HuH-7 (cell line): ENCODE measurements around the gene ATXN1.

ENCODE experiments used
- DNase-seq: peaks from one replicate; pipeline ENCODE4 v3.0.0; 2011; ENCODE audit warnings: low spot score

ATXN1 gene

GRCh38 chr6:16437095-16437494, 324.2 kb downstream of the ATXN1 start:
- DNase-seq = no peak

GRCh38 chr6:16436550-16436949, 324.7 kb downstream of the ATXN1 start:
- no peak for DNase-seq

- no peak for DNase-seq
These were observed 326.4 kb downstream of the ATXN1 start for GRCh38 chr6:16434885-16435284.

DNA sequence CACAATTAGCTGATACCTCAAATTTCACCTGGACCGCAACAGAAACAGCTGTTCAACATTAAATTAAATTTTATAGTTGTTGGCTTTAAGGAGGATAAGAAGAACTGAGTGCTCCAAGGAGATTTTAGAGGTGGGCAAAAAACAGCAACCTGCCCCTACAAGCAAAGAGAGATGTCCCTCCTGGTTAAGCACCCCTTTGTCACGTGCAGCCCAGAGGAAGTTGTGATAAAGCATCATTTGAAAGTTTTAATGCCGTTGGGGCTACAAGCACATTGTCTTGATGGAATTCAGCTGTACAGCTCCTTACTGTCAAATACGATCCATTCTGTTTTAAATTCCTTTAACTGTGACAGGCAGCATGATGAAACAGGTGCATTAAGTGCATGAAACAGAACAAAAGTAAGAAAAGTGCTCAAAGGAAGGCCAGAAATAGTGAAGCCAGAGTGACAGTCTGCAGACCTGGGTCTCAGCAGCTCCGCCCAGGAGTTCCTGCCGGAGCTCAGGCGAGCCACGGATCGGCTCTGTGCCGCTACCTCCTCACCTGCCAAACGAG, 327.8 kb downstream of the ATXN1 start:
- DNase-seq = no peak

- no peak for DNase-seq
These were observed 328.9 kb downstream of the ATXN1 start for GRCh38 chr6:16432075-16433032.

DNA sequence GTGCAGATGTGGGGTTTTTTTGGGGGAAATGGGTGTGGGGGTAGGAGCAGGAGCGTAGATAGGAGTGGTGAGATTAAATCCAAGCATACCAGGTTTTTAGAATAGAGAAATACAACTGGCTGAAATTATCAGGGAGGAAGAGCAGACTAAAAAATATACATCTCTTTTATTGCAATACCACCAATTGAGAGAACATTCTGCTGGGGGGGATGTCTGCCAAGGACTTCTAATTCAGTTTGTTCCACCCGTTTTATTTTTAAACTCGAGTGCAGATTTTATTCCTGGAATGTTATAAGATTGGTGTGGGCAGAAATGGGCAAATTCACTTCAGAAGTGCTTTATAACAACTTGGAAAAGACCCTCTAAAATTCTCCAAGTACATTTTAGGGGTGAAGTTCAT, 330.2 kb downstream of the ATXN1 start:
- DNase-seq = no peak

GRCh38 chr6:16430391-16431089, 330.7 kb downstream of the ATXN1 start:
- DNase-seq = no peak

GRCh38 chr6:16429669-16430068, 331.6 kb downstream of the ATXN1 start:
- no peak for DNase-seq

- no peak for DNase-seq
These were observed 334.1 kb downstream of the ATXN1 start for GRCh38 chr6:16427124-16427523.

- DNase-seq = no peak
These were observed 335.2 kb downstream of the ATXN1 start for GRCh38 chr6:16425881-16426615.

DNA sequence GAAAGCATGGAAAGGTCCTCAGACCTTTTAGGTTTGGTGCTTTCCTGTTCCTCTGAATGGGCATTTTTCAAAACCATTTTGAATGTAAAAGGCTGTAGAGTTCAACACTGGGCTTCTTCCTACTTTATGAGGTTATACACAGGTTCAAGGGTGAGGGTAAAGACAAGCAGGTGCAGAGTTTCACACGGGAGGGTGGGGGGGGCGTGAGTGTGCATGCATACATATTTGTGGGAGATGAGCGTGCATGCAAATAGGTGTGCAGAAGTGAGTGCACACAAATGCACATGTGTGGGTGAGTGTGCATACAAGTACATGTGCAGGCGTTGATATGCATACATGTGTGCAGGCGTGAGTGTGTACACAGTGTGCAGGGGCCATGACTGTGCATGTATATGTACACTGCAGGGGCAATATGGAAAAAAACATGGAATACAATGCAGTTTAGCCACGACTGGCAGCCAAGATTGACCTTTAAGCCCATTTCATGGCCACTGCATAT, 339.7 kb downstream of the ATXN1 start:
- no peak for DNase-seq

DNA sequence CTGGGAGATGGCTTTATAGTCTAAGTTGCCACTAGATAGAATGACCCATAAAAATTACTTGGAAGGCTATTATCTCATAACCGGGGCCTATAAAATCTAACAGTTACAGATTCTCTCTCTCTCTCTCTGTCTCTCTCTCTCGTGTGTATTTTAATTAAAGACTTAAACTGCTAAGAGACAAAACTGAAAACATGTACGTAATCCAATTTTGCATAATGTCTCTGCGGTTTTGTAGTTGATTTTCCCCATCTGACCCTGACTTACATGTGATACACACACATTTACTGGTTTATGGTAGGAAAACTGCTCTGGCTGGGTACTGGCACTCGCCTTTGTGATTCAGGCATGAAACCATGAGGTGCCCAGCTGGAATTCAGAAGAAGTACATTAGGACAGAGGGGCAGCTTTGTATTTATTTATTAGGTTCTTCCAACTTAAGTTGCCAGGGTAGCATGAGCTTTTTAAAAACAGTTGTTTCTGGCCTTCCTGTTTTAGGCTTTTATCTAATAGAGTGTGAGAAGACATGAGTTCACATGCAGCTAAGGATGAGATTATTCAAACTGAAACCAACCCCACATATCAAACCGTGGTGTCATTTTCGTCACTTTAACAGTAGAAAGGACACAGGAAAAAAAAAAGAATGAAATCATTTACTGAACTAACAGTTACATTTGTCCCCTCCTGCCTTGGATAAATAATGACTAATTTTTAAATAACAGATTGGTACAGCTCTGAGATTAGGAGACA, 340.4 kb downstream of the ATXN1 start:
- no peak for DNase-seq

DNA sequence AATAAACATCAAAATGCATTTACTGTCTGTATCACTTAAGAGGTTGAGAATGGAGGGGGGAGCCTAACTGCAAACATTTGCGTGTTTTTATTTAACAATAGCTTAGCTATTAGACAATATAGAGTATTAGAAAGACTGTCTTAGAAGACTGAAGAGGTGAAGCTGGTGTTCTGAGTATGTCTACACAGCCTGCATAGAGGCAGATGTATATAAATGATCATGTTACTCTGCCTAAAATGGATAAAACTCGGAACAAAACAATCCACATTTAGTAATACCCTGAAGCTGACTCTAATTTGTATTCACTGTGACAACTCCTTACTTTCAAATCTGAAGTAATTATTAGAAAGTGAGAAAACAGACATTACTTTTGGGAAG, 340.9 kb downstream of the ATXN1 start:
- no peak for DNase-seq

DNA sequence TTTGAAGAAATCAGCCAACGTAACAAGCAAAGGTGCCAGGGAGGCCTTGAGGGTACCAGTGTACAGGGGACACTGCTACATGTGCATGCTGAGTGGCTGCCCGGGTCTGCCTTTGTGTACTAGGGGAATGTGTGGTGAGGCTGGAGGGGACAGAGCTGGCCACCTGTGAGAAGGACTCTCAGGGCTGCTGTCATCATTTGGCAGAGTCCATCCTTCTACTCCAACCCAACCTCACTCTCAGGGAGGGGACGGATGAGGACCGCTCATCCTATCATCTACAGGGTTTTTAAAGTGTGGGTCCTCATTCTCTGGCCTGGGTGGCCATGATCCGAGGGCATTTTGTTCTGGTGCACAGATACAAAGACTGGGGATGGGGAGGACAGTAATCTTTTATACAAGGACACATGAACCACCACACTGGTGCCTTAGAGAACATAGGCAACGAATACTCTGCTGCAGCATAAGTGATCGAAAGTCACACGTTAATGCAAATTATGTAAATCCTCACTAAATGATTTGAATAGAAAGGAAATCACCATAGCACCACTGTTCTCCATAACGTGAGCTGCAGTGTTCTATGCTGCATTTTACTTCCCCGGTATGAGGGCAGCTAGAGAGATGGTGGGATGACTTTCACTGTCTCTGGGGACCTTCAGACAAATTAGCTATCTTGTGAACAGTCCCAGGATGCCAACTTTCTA, 341.5 kb downstream of the ATXN1 start:
- no peak for DNase-seq

DNA sequence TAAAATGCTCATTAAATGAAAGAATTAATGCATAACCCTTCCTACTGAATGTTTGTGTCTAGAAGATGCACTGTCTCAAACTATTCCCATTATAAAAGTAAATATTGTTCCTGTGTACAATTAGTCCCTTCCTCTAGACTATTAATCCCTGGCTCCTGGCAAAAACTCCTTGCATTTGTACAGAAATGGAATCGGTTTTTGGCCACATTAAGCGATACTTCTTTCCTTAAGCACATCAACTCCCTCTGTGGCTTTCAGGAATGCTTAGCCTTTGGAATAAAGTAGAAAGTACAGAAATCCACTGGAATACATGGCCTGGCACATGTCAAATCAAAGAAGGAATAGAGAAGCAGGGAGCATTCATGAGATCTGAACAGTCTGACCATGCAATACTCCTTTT, 343.1 kb downstream of the ATXN1 start:
- no peak for DNase-seq

GRCh38 chr6:16415677-16416076, 345.6 kb downstream of the ATXN1 start:
- DNase-seq = no peak

- no peak for DNase-seq
These were observed 347.1 kb downstream of the ATXN1 start for GRCh38 chr6:16414205-16414604.

DNA sequence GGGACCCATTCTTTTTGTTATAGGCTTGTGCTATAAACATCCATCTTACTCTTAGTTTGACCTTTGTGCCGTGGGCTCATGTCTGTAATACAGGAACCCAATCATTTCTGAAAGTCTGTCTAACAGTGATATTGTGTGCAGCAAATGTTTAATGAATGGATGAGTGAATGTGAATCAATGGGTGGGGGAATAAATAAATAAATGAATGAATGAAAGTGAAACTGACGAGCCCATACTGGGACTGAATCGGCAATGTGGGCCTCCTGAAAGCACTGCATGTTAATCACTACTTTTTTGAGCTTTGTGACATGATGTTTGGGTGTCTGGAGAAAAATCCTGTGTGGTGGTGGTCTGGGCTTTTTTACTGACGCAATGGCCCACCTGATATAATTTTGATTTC, 347.9 kb downstream of the ATXN1 start:
- DNase-seq = no peak

- no peak for DNase-seq
These were observed 348.3 kb downstream of the ATXN1 start for GRCh38 chr6:16412982-16413381.

GRCh38 chr6:16412171-16412570, 349.1 kb downstream of the ATXN1 start:
- no peak for DNase-seq
